Measurements from ENCODE around the gene GTF3C1. TPM values are rescaled to one million over a fixed set of nuclear protein-coding genes. Genes with fewer than 3 reads are reported as not detected.
A peak's percentile ranks its signal among the peaks of the same experiment; 100 is the strongest.

GTF3C1 gene
- total and polyA plus RNA-seq, 2 of the 13 experiments (the other 11 are each of a cell fraction or from before 2014, with no cell fraction given), result 29.2 to 72.7 TPM

DNA sequence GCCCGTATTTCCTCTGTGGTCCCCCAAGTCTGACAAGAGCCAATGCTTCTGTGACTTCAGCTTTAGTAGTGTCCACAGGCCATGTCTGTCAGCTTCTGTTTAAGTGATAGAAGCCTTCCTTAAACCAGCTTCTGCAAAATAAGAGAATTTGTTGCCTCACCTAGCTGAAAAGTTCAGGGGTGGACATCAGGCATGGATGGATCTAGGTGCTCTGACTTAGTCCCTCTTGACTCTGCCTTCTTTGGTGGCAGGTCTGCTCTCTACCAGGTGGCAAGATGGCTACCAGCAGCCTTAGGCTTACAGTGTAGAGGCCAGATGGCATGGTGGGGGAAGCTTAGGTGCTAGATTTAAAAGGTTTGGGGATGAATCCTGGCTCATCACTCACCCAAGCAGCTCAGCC, 33.9 kb upstream of the GTF3C1 start:
- intact Hi-C loops (cut with micrococcal nuclease; ENCODE audit: unreplicated experiment) (no loop called here), in situ Hi-C loops (cut with HindIII; ENCODE audit: extremely low pct_ligation_motif_present, low pct_unique_long_range_greater_than_20kb) (no loop called here)
- Histone ChIP-seq H3K79me2 (ENCODE audit: insufficient read depth, low read length) (no peaks in the 10 kb centered on the region), H3K27ac (ENCODE audit: extremely low read length, insufficient read depth, low read length) (no peak overlapping the region), H3K9ac (ENCODE audit: insufficient read depth, low read depth, low read length) (no peak overlapping the region), H3K27me3 (ENCODE audit: control insufficient read depth in 1 of 2, insufficient read depth in 2 of 2, low read length in 2 of 2) (no peaks in the 10 kb centered on the region), H3K4me2 (ENCODE audit: low read depth, low read length) (no peak overlapping the region), H3K9me3 (ENCODE audit: low read length) (no peaks in the 10 kb centered on the region), H3K4me3 (replicated peaks in 1 of 3; ENCODE audit: insufficient read depth in 1 of 3, low read depth in 2 of 3, low read length in 3 of 3) (no peak overlapping the region), H4K20me1 (ENCODE audit: insufficient read depth, low read length) (no peaks in the 10 kb centered on the region), H3K4me1 (ENCODE audit: insufficient read depth, low read length) (peaks cover 18% of the 10 kb centered on the region), H2AFZ (ENCODE audit: low read length) (no peak overlapping the region), H3K36me3 (replicated peaks in 1 of 2; ENCODE audit: control insufficient read depth in 1 of 2, insufficient read depth in 2 of 2, low read length in 2 of 2) (peaks cover 0 to 8% of the 10 kb centered on the region in 2 experiments; a peak in 1 of 5 replicates)
- no peak for TF ChIP-seq POLR2G (IDR thresholded peaks at IDR 0.05; ENCODE audit: low read depth, low read length)
- TF ChIP-seq, protein P1, sequence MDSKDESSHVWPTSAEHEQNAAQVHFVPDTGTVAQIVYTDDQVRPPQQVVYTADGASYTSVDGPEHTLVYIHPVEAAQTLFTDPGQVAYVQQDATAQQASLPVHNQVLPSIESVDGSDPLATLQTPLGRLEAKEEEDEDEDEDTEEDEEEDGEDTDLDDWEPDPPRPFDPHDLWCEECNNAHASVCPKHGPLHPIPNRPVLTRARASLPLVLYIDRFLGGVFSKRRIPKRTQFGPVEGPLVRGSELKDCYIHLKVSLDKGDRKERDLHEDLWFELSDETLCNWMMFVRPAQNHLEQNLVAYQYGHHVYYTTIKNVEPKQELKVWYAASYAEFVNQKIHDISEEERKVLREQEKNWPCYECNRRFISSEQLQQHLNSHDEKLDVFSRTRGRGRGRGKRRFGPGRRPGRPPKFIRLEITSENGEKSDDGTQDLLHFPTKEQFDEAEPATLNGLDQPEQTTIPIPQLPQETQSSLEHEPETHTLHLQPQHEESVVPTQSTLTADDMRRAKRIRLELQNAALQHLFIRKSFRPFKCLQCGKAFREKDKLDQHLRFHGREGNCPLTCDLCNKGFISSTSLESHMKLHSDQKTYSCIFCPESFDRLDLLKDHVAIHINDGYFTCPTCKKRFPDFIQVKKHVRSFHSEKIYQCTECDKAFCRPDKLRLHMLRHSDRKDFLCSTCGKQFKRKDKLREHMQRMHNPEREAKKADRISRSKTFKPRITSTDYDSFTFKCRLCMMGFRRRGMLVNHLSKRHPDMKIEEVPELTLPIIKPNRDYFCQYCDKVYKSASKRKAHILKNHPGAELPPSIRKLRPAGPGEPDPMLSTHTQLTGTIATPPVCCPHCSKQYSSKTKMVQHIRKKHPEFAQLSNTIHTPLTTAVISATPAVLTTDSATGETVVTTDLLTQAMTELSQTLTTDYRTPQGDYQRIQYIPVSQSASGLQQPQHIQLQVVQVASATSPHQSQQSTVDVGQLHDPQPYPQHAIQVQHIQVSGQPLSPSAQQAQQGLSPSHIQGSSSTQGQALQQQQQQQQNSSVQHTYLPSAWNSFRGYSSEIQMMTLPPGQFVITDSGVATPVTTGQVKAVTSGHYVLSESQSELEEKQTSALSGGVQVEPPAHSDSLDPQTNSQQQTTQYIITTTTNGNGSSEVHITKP (CRISPR knock-in tag; IDR thresholded peaks at IDR 0.05; ENCODE audit: low read depth), result no peak
- no peak for TF ChIP-seq ZNF225 (CRISPR knock-in tag; IDR thresholded peaks at IDR 0.05)
- TF ChIP-seq SP5 (CRISPR knock-in tag; IDR thresholded peaks at IDR 0.05; ENCODE audit: borderline replicate concordance, low read depth), result no peak
- TF ChIP-seq, protein P2, sequence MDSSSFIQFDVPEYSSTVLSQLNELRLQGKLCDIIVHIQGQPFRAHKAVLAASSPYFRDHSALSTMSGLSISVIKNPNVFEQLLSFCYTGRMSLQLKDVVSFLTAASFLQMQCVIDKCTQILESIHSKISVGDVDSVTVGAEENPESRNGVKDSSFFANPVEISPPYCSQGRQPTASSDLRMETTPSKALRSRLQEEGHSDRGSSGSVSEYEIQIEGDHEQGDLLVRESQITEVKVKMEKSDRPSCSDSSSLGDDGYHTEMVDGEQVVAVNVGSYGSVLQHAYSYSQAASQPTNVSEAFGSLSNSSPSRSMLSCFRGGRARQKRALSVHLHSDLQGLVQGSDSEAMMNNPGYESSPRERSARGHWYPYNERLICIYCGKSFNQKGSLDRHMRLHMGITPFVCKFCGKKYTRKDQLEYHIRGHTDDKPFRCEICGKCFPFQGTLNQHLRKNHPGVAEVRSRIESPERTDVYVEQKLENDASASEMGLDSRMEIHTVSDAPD (CRISPR knock-in tag; IDR thresholded peaks at IDR 0.05), result no peak
- TF ChIP-seq STAT5B (CRISPR knock-in tag; IDR thresholded peaks at IDR 0.05), result no peak
- peak; percentile 99 for TF ChIP-seq ZNF329 (CRISPR knock-in tag; IDR thresholded peaks at IDR 0.05; ENCODE audit: low read depth)
- TF ChIP-seq ESRRA (CRISPR knock-in tag; IDR thresholded peaks at IDR 0.05; ENCODE audit: low read depth), result no peak
- no peak for TF ChIP-seq TGIF2 (CRISPR knock-in tag; IDR thresholded peaks at IDR 0.05)
- BruUV-seq (replicated peaks), result no TSS peak
- WGBS (ENCODE audit: low lambda C conversion rate), result 100% methylated on average over 1 of the region's 1 CpG
- ChIA-PET POLR2A (no interaction called here), CTCF (ENCODE audit: low intra/inter-chr PET ratio, low total read pairs) (no interaction called here)
- FAIRE-seq, result no peak
- ATAC-seq, result no peak
- no peak for DNase-seq (ENCODE audit: low spot score)

Data from HepG2 (cell line).